ENCODE data around the gene ZNF618.
"Not testable (repeated sequence)": the region's sequence is repeated elsewhere in the genome, so short reads cannot be mapped to it uniquely, and the experiment has no call there.

ZNF618 gene

GRCh38 chr9:114026335-114026734 is 150.2 kb downstream of the ZNF618 start:
- no peak for DNase-seq (ENCODE audit: low read depth)

- no peak for DNase-seq (ENCODE audit: low read depth)
These were observed 151.2 kb downstream of the ZNF618 start for GRCh38 chr9:114027159-114027862.

- DNase-seq (ENCODE audit: low read depth): no peak
These were observed 151.9 kb downstream of the ZNF618 start for GRCh38 chr9:114027863-114028465.

- DNase-seq (ENCODE audit: low read depth): no peak
These were observed 152.5 kb downstream of the ZNF618 start for GRCh38 chr9:114028646-114029045.

GRCh38 chr9:114029311-114030170 is 153.4 kb downstream of the ZNF618 start:
- DNase-seq (ENCODE audit: low read depth): no peak

GRCh38 chr9:114030364-114030763 is 154.3 kb downstream of the ZNF618 start:
- DNase-seq (ENCODE audit: low read depth): no peak

- no peak for DNase-seq (ENCODE audit: low read depth)
These were observed 155.0 kb downstream of the ZNF618 start for GRCh38 chr9:114031037-114031630.

GRCh38 chr9:114031948-114032840 is 156.1 kb downstream of the ZNF618 start:
- DNase-seq (ENCODE audit: low read depth): no peak

GRCh38 chr9:114033397-114034103 is 157.4 kb downstream of the ZNF618 start:
- DNase-seq (ENCODE audit: low read depth): no peak

GRCh38 chr9:114034196-114034595 is 158.1 kb downstream of the ZNF618 start:
- no peak for DNase-seq (ENCODE audit: low read depth)

GRCh38 chr9:114034661-114035062 is 158.6 kb downstream of the ZNF618 start:
- DNase-seq (ENCODE audit: low read depth): no peak

- DNase-seq (ENCODE audit: low read depth): no peak
These were observed 159.2 kb downstream of the ZNF618 start for GRCh38 chr9:114035221-114035844.

GRCh38 chr9:114035845-114036801 is 160.0 kb downstream of the ZNF618 start:
- DNase-seq (ENCODE audit: low read depth): no peak

- DNase-seq (ENCODE audit: low read depth): no peak
These were observed 161.1 kb downstream of the ZNF618 start for GRCh38 chr9:114037249-114037648.

- DNase-seq (ENCODE audit: low read depth): no peak
These were observed 162.0 kb downstream of the ZNF618 start for GRCh38 chr9:114037961-114038723.

GRCh38 chr9:114038724-114039313 is 162.7 kb downstream of the ZNF618 start:
- no peak for DNase-seq (ENCODE audit: low read depth)

- DNase-seq (ENCODE audit: low read depth): no peak
These were observed 163.4 kb downstream of the ZNF618 start for GRCh38 chr9:114039484-114039883.

- not testable (repeated sequence) for DNase-seq (ENCODE audit: low read depth)
These were observed 167.6 kb downstream of the ZNF618 start for GRCh38 chr9:114043660-114044059.

Measured in non-pigmented ciliary epithelial cell (primary cell).